ENCODE measurements around the gene DLEU7. TPM values are rescaled to one million over a fixed set of nuclear protein-coding genes. Genes with fewer than 3 reads are reported as not detected.
A peak's percentile ranks its signal among the peaks of the same experiment; 100 is the strongest.

DLEU7 gene
- total and polyA plus RNA-seq, 10 donors, result 0.17 to 2.0 (median 0.65) TPM

- Histone ChIP-seq H3K27ac (peak overlapping the region in 1 of 8 donors; percentile 15), H3K27me3 (replicated peaks in 1 of 7) (no peaks in the 10 kb centered on the region), H3K4me1 (peaks cover 0 to 10% (median 4%) of the 10 kb centered on the region in 6 donors), H3K9me3 (no peaks in the 10 kb centered on the region), H3K4me3 (no peak overlapping the region), H3K36me3 (no peaks in the 10 kb centered on the region)
- WGBS, 5 donors, result 52 to 90% (median 80%) methylated on average over 5 of the region's 5 CpGs
- intact Hi-C loops (cut with DNase I; ENCODE audit: low total_unique reads), result no loop called here
- no peak for DNase-seq
- TF ChIP-seq POLR2A (IDR thresholded peaks at IDR 0.05) (no peak), POLR2AphosphoS5 (IDR thresholded peaks at IDR 0.05) (no peak), CTCF (IDR thresholded peaks at IDR 0.05 in 8 of 11, conservative IDR thresholded peaks at IDR 0.05 in 3 of 11) (no peak)
These were observed 39.4 kb upstream of the DLEU7 start for GRCh38 chr13:50882816-50883435.

GRCh38 chr13:50873991-50874390 lies 30.5 kb upstream of the DLEU7 start:
- DNase-seq, result no peak
- TF ChIP-seq POLR2A (IDR thresholded peaks at IDR 0.05) (no peak), CTCF (IDR thresholded peaks at IDR 0.05 in 8 of 11, conservative IDR thresholded peaks at IDR 0.05 in 3 of 11) (no peak), POLR2AphosphoS5 (IDR thresholded peaks at IDR 0.05) (no peak)
- Histone ChIP-seq H3K4me1 (no peaks in the 10 kb centered on the region), H3K27me3 (replicated peaks in 1 of 7) (no peaks in the 10 kb centered on the region), H3K4me3 (no peak overlapping the region), H3K27ac (no peak overlapping the region), H3K9me3 (no peaks in the 10 kb centered on the region), H3K36me3 (no peaks in the 10 kb centered on the region)
- intact Hi-C loops (cut with DNase I; ENCODE audit: low total_unique reads), result no loop called here
- WGBS, 5 donors, result 85 to 99% (median 90%) methylated on average over 2 of the region's 2 CpGs

GRCh38 chr13:50873467-50873866 lies 30.0 kb upstream of the DLEU7 start:
- WGBS, 5 donors, result 81 to 89% (median 87%) methylated on average over 2 of the region's 2 CpGs
- Histone ChIP-seq H3K4me3 (no peak overlapping the region), H3K4me1 (no peaks in the 10 kb centered on the region), H3K27ac (no peak overlapping the region), H3K36me3 (no peaks in the 10 kb centered on the region), H3K9me3 (no peaks in the 10 kb centered on the region), H3K27me3 (replicated peaks in 1 of 7) (no peaks in the 10 kb centered on the region)
- no peak for DNase-seq
- TF ChIP-seq CTCF (IDR thresholded peaks at IDR 0.05 in 8 of 11, conservative IDR thresholded peaks at IDR 0.05 in 3 of 11) (no peak), POLR2A (IDR thresholded peaks at IDR 0.05) (no peak), POLR2AphosphoS5 (IDR thresholded peaks at IDR 0.05) (no peak)
- intact Hi-C loops (cut with DNase I; ENCODE audit: low total_unique reads), result no loop called here

- WGBS, 5 donors, result 90 to 100% (median 95%) methylated on average over 1 of the region's 1 CpG
- Histone ChIP-seq H3K4me1 (no peaks in the 10 kb centered on the region), H3K4me3 (no peak overlapping the region), H3K9me3 (no peaks in the 10 kb centered on the region), H3K27me3 (replicated peaks in 1 of 7) (no peaks in the 10 kb centered on the region), H3K27ac (no peak overlapping the region), H3K36me3 (no peaks in the 10 kb centered on the region)
- TF ChIP-seq POLR2A (IDR thresholded peaks at IDR 0.05), result no peak
- TF ChIP-seq CTCF (IDR thresholded peaks at IDR 0.05 in 8 of 11, conservative IDR thresholded peaks at IDR 0.05 in 3 of 11), result no peak
- no peak for TF ChIP-seq POLR2AphosphoS5 (IDR thresholded peaks at IDR 0.05)
- DNase-seq, result no peak
- intact Hi-C loops (cut with DNase I; ENCODE audit: low total_unique reads), result no loop called here
These were observed 27.9 kb upstream of the DLEU7 start for GRCh38 chr13:50871405-50871804.
